ENCODE data around the gene CIZ1. TPM values are rescaled to one million over a fixed set of nuclear protein-coding genes. Genes with fewer than 3 reads are reported as not detected.

Gene CIZ1
- total and polyA plus RNA-seq, 2 of the 13 experiments (the other 11 are each of a cell fraction or from before 2014, with no cell fraction given) = 30.6 to 50.3 TPM

- H2AFZ ChIP-seq (ENCODE audit: low read length) = no peak overlapping the region
- no peaks in the 10 kb centered on the region for H3K79me2 ChIP-seq (ENCODE audit: insufficient read depth, low read length)
- peak overlapping the region in 1 of 3 experiments; percentile 50; a peak in 1 of 6 replicates for H3K4me3 ChIP-seq (replicated peaks in 1 of 3; ENCODE audit: insufficient read depth in 1 of 3, low read depth in 2 of 3, low read length in 3 of 3)
- ChIA-PET POLR2A (interaction anchor here (1.3 to 2.3 kb wide), 4 partner anchors 8 to 85 kb away, joined by 3 to 36 read pairs (median 6); partner anchors contain the start of genes BBLN and NAIF1), CTCF (ENCODE audit: low intra/inter-chr PET ratio, low total read pairs) (interaction anchor here (0.8 kb wide), 1 partner anchor 34 kb away, joined by 3 read pairs; no protein-coding TSS in a partner anchor)
- peak overlapping the region; percentile 71 for H3K4me2 ChIP-seq (ENCODE audit: low read depth, low read length)
- no TSS peak for BruUV-seq (replicated peaks)
- H3K27me3 ChIP-seq (ENCODE audit: control insufficient read depth in 1 of 2, insufficient read depth in 2 of 2, low read length in 2 of 2) = peaks cover 9 to 38% of the 10 kb centered on the region in 2 experiments; a peak in 4 of 5 replicates
- intact Hi-C loops (cut with micrococcal nuclease; ENCODE audit: unreplicated experiment) (no loop called here), in situ Hi-C loops (cut with HindIII; ENCODE audit: extremely low pct_ligation_motif_present, low pct_unique_long_range_greater_than_20kb) (no loop called here)
- no peaks in the 10 kb centered on the region for H4K20me1 ChIP-seq (ENCODE audit: insufficient read depth, low read length)
- no peak overlapping the region for H3K27ac ChIP-seq (ENCODE audit: extremely low read length, insufficient read depth, low read length)
- H3K9ac ChIP-seq (ENCODE audit: insufficient read depth, low read depth, low read length) = peak overlapping the region; percentile 26; the same call in 1 of the 2 replicates
- FAIRE-seq = no peak
- H3K9me3 ChIP-seq (ENCODE audit: low read length) = no peaks in the 10 kb centered on the region
- no peaks in the 10 kb centered on the region for H3K36me3 ChIP-seq (replicated peaks in 1 of 2; ENCODE audit: control insufficient read depth in 1 of 2, insufficient read depth in 2 of 2, low read length in 2 of 2)
- H3K4me1 ChIP-seq (ENCODE audit: insufficient read depth, low read length) = peaks cover 62% of the 10 kb centered on the region
- 62% methylated on average over 12 of the region's 18 CpGs for WGBS (ENCODE audit: low lambda C conversion rate)
- DNase-seq (ENCODE audit: low spot score) = no peak
- TF ChIP-seq ZNF230 (CRISPR knock-in tag; IDR thresholded peaks at IDR 0.05) = no peak
- no peak for TF ChIP-seq RAD51 (IDR thresholded peaks at IDR 0.05; ENCODE audit: borderline replicate concordance)
- TF ChIP-seq ZBTB2 (CRISPR knock-in tag; IDR thresholded peaks at IDR 0.05; ENCODE audit: low read depth) = no peak
- no peak for ATAC-seq
These were observed 39.9 kb downstream of the CIZ1 start for GRCh38 chr9:128151309-128152132.

Measured in HepG2 (cell line).